ENCODE measurements around the gene C1QTNF8.

C1QTNF8 gene

GRCh38 chr16:1079341-1079740 is 16.7 kb downstream of the C1QTNF8 start:
- POLR2A ChIA-PET: no interaction called here
- no peak for DNase-seq
- Histone ChIP-seq H3K27ac (ENCODE audit: insufficient read depth in 1 of 2, low read depth in 1 of 2, low read length in 2 of 2, poor library complexity in 1 of 2, severe bottlenecking in 2 of 2) (no peak overlapping the region), H3K4me1 (ENCODE audit: control extremely low read depth in 1 of 4, control insufficient read depth in 4 of 4, insufficient read depth in 4 of 4, low read length in 3 of 4) (no peaks in the 10 kb centered on the region), H3K27me3 (replicated peaks in 2 of 5; ENCODE audit: control insufficient read depth in 4 of 5, insufficient read depth in 5 of 5, low read length in 4 of 5) (peaks cover 0 to 90% (median 12%) of the 10 kb centered on the region in 5 experiments), H3K9me3 (ENCODE audit: control extremely low read depth in 1 of 5, control insufficient read depth in 4 of 5, insufficient read depth in 2 of 5, low read depth in 1 of 5, low read length in 4 of 5) (peaks cover 0 to 20% (median 6%) of the 10 kb centered on the region in 5 experiments), H3K36me3 (ENCODE audit: control insufficient read depth in 4 of 4, insufficient read depth in 4 of 4, low read length in 3 of 4) (no peaks in the 10 kb centered on the region), H3K4me3 (ENCODE audit: control insufficient read depth in 1 of 7, extremely low read depth in 1 of 7, insufficient read depth in 4 of 7, low read depth in 2 of 7, low read length in 6 of 7) (no peak overlapping the region)
- WGBS (ENCODE audit: insufficient coverage): 96% methylated on average over 38 of the region's 43 CpGs
- CTCF ChIA-PET: no interaction called here

GRCh38 chr16:1078579-1079021 is 17.4 kb downstream of the C1QTNF8 start:
- Histone ChIP-seq H3K27ac (ENCODE audit: insufficient read depth in 1 of 2, low read depth in 1 of 2, low read length in 2 of 2, poor library complexity in 1 of 2, severe bottlenecking in 2 of 2) (no peak overlapping the region), H3K4me1 (ENCODE audit: control extremely low read depth in 1 of 4, control insufficient read depth in 4 of 4, insufficient read depth in 4 of 4, low read length in 3 of 4) (no peaks in the 10 kb centered on the region), H3K9me3 (ENCODE audit: control extremely low read depth in 1 of 5, control insufficient read depth in 4 of 5, insufficient read depth in 2 of 5, low read depth in 1 of 5, low read length in 4 of 5) (peaks cover 0 to 13% (median 0%) of the 10 kb centered on the region in 5 experiments), H3K36me3 (ENCODE audit: control insufficient read depth in 4 of 4, insufficient read depth in 4 of 4, low read length in 3 of 4) (no peaks in the 10 kb centered on the region), H3K4me3 (ENCODE audit: control insufficient read depth in 1 of 7, extremely low read depth in 1 of 7, insufficient read depth in 4 of 7, low read depth in 2 of 7, low read length in 6 of 7) (no peak overlapping the region), H3K27me3 (replicated peaks in 2 of 5; ENCODE audit: control insufficient read depth in 4 of 5, insufficient read depth in 5 of 5, low read length in 4 of 5) (peaks cover 0 to 90% (median 13%) of the 10 kb centered on the region in 5 experiments)
- DNase-seq: no peak
- POLR2A ChIA-PET: no interaction called here
- CTCF ChIA-PET: no interaction called here
- WGBS (ENCODE audit: insufficient coverage): 80% methylated on average over 23 of the region's 28 CpGs

GRCh38 chr16:1077877-1078578 is 18.0 kb downstream of the C1QTNF8 start:
- ChIA-PET POLR2A (no interaction called here), CTCF (no interaction called here)
- Histone ChIP-seq H3K4me1 (ENCODE audit: control extremely low read depth in 1 of 4, control insufficient read depth in 4 of 4, insufficient read depth in 4 of 4, low read length in 3 of 4) (no peaks in the 10 kb centered on the region), H3K27me3 (replicated peaks in 2 of 5; ENCODE audit: control insufficient read depth in 4 of 5, insufficient read depth in 5 of 5, low read length in 4 of 5) (peaks cover 0 to 90% (median 13%) of the 10 kb centered on the region in 5 experiments), H3K36me3 (ENCODE audit: control insufficient read depth in 4 of 4, insufficient read depth in 4 of 4, low read length in 3 of 4) (no peaks in the 10 kb centered on the region), H3K9me3 (ENCODE audit: control extremely low read depth in 1 of 5, control insufficient read depth in 4 of 5, insufficient read depth in 2 of 5, low read depth in 1 of 5, low read length in 4 of 5) (peaks cover 0 to 8% (median 0%) of the 10 kb centered on the region in 5 experiments), H3K4me3 (ENCODE audit: control insufficient read depth in 1 of 7, extremely low read depth in 1 of 7, insufficient read depth in 4 of 7, low read depth in 2 of 7, low read length in 6 of 7) (no peak overlapping the region), H3K27ac (ENCODE audit: insufficient read depth in 1 of 2, low read depth in 1 of 2, low read length in 2 of 2, poor library complexity in 1 of 2, severe bottlenecking in 2 of 2) (no peak overlapping the region)
- DNase-seq: no peak
- 84% methylated on average over 31 of the region's 36 CpGs for WGBS (ENCODE audit: insufficient coverage)

GRCh38 chr16:1076801-1077576 is 19.1 kb downstream of the C1QTNF8 start:
- ChIA-PET POLR2A (no interaction called here), CTCF (no interaction called here)
- DNase-seq: no peak
- H3K4me1 ChIP-seq (ENCODE audit: control extremely low read depth in 1 of 4, control insufficient read depth in 4 of 4, insufficient read depth in 4 of 4, low read length in 3 of 4): no peaks in the 10 kb centered on the region
- peaks cover 0 to 89% (median 9%) of the 10 kb centered on the region in 5 experiments for H3K27me3 ChIP-seq (replicated peaks in 2 of 5; ENCODE audit: control insufficient read depth in 4 of 5, insufficient read depth in 5 of 5, low read length in 4 of 5)
- H3K9me3 ChIP-seq (ENCODE audit: control extremely low read depth in 1 of 5, control insufficient read depth in 4 of 5, insufficient read depth in 2 of 5, low read depth in 1 of 5, low read length in 4 of 5): no peaks in the 10 kb centered on the region
- WGBS (ENCODE audit: insufficient coverage): 49% methylated on average over 15 of the region's 16 CpGs
- no peak overlapping the region for H3K4me3 ChIP-seq (ENCODE audit: control insufficient read depth in 1 of 7, extremely low read depth in 1 of 7, insufficient read depth in 4 of 7, low read depth in 2 of 7, low read length in 6 of 7)
- H3K36me3 ChIP-seq (ENCODE audit: control insufficient read depth in 4 of 4, insufficient read depth in 4 of 4, low read length in 3 of 4): no peaks in the 10 kb centered on the region
- no peak overlapping the region for H3K27ac ChIP-seq (ENCODE audit: insufficient read depth in 1 of 2, low read depth in 1 of 2, low read length in 2 of 2, poor library complexity in 1 of 2, severe bottlenecking in 2 of 2)

GRCh38 chr16:1075546-1075945 is 20.5 kb downstream of the C1QTNF8 start:
- CTCF ChIA-PET: no interaction called here
- peaks cover 0 to 89% (median 14%) of the 10 kb centered on the region in 5 experiments for H3K27me3 ChIP-seq (replicated peaks in 2 of 5; ENCODE audit: control insufficient read depth in 4 of 5, insufficient read depth in 5 of 5, low read length in 4 of 5)

GRCh38 chr16:1074379-1074649 is 21.7 kb downstream of the C1QTNF8 start:
- Histone ChIP-seq H3K27ac (ENCODE audit: insufficient read depth in 1 of 2, low read depth in 1 of 2, low read length in 2 of 2, poor library complexity in 1 of 2, severe bottlenecking in 2 of 2) (no peak overlapping the region), H3K4me3 (ENCODE audit: control insufficient read depth in 1 of 7, extremely low read depth in 1 of 7, insufficient read depth in 4 of 7, low read depth in 2 of 7, low read length in 6 of 7) (no peak overlapping the region), H3K4me1 (ENCODE audit: control extremely low read depth in 1 of 4, control insufficient read depth in 4 of 4, insufficient read depth in 4 of 4, low read length in 3 of 4) (no peaks in the 10 kb centered on the region), H3K36me3 (ENCODE audit: control insufficient read depth in 4 of 4, insufficient read depth in 4 of 4, low read length in 3 of 4) (no peaks in the 10 kb centered on the region), H3K9me3 (ENCODE audit: control extremely low read depth in 1 of 5, control insufficient read depth in 4 of 5, insufficient read depth in 2 of 5, low read depth in 1 of 5, low read length in 4 of 5) (no peaks in the 10 kb centered on the region), H3K27me3 (replicated peaks in 2 of 5; ENCODE audit: control insufficient read depth in 4 of 5, insufficient read depth in 5 of 5, low read length in 4 of 5) (peaks cover 0 to 90% (median 18%) of the 10 kb centered on the region in 5 experiments)
- WGBS (ENCODE audit: insufficient coverage): 72% methylated on average over 9 of the region's 11 CpGs
- ChIA-PET CTCF (no interaction called here), POLR2A (no interaction called here)
- no peak for DNase-seq

More at GRCh38 chr16:1075546-1075945, 20.5 kb downstream of the C1QTNF8 start:
- Histone ChIP-seq H3K27ac (ENCODE audit: insufficient read depth in 1 of 2, low read depth in 1 of 2, low read length in 2 of 2, poor library complexity in 1 of 2, severe bottlenecking in 2 of 2) (no peak overlapping the region), H3K9me3 (ENCODE audit: control extremely low read depth in 1 of 5, control insufficient read depth in 4 of 5, insufficient read depth in 2 of 5, low read depth in 1 of 5, low read length in 4 of 5) (no peaks in the 10 kb centered on the region), H3K36me3 (ENCODE audit: control insufficient read depth in 4 of 4, insufficient read depth in 4 of 4, low read length in 3 of 4) (no peaks in the 10 kb centered on the region), H3K4me1 (ENCODE audit: control extremely low read depth in 1 of 4, control insufficient read depth in 4 of 4, insufficient read depth in 4 of 4, low read length in 3 of 4) (no peaks in the 10 kb centered on the region), H3K4me3 (ENCODE audit: control insufficient read depth in 1 of 7, extremely low read depth in 1 of 7, insufficient read depth in 4 of 7, low read depth in 2 of 7, low read length in 6 of 7) (no peak overlapping the region)
- DNase-seq: no peak
- 92% methylated on average over 7 of the region's 13 CpGs for WGBS (ENCODE audit: insufficient coverage)
- POLR2A ChIA-PET: no interaction called here

- Histone ChIP-seq H3K4me1 (ENCODE audit: control extremely low read depth in 1 of 4, control insufficient read depth in 4 of 4, insufficient read depth in 4 of 4, low read length in 3 of 4) (no peaks in the 10 kb centered on the region), H3K27me3 (replicated peaks in 2 of 5; ENCODE audit: control insufficient read depth in 4 of 5, insufficient read depth in 5 of 5, low read length in 4 of 5) (peaks cover 0 to 90% (median 18%) of the 10 kb centered on the region in 5 experiments), H3K9me3 (ENCODE audit: control extremely low read depth in 1 of 5, control insufficient read depth in 4 of 5, insufficient read depth in 2 of 5, low read depth in 1 of 5, low read length in 4 of 5) (no peaks in the 10 kb centered on the region), H3K36me3 (ENCODE audit: control insufficient read depth in 4 of 4, insufficient read depth in 4 of 4, low read length in 3 of 4) (no peaks in the 10 kb centered on the region), H3K4me3 (ENCODE audit: control insufficient read depth in 1 of 7, extremely low read depth in 1 of 7, insufficient read depth in 4 of 7, low read depth in 2 of 7, low read length in 6 of 7) (no peak overlapping the region), H3K27ac (ENCODE audit: insufficient read depth in 1 of 2, low read depth in 1 of 2, low read length in 2 of 2, poor library complexity in 1 of 2, severe bottlenecking in 2 of 2) (no peak overlapping the region)
- DNase-seq: no peak
- POLR2A ChIA-PET: no interaction called here
- CTCF ChIA-PET: no interaction called here
- 73% methylated on average over 21 of the region's 30 CpGs for WGBS (ENCODE audit: insufficient coverage)
Observed at GRCh38 chr16:1073566-1074378, 22.3 kb downstream of the C1QTNF8 start.
